Upper lobe of left lung (tissue), 6 donors: Measurements from ENCODE around the gene TNC. TPM values are rescaled to one million over a fixed set of nuclear protein-coding genes. Genes with fewer than 3 reads are reported as not detected.

Experiments used
- ATAC-seq, 2 donors: fragments of 200-7000 bp; cut with Tn5 transposase; one replicate each; pipeline ENCODE4 v1.9.1; 2022; ENCODE audit warnings: mild to moderate bottlenecking in 2 of 2, moderate library complexity in 2 of 2; ENCODE audit not compliant: low FRiP score in 2 of 2
- DNase-seq, 2 donors: peaks; one replicate each; pipeline ENCODE4 v3.0.0-alpha.2; 2019 to 2020
- H3K27ac ChIP-seq, 4 donors: fragments of 200-600 bp; sonication (generic); one replicate each; pipeline ENCODE4 v1.5.1; 2016 to 2019
- H3K27me3 ChIP-seq, 4 donors: fragments of 200-600 bp; sonication (generic); one replicate each; pipeline ENCODE4 v1.5.1; 2017 to 2019
- H3K36me3 ChIP-seq, 4 donors: fragments of 200-600 bp; sonication (generic); one replicate each; pipeline ENCODE4 v1.5.1; 2016 to 2019
- H3K4me1 ChIP-seq, 4 donors: fragments of 200-600 bp; sonication (generic); one replicate each; pipeline ENCODE4 v1.5.1; 2018 to 2019
- H3K4me3 ChIP-seq, 4 donors: fragments of 200-600 bp; sonication (generic); one replicate each; pipeline ENCODE4 v1.5.1; 2017 to 2019; ENCODE audit warnings: mild to moderate bottlenecking in 2 of 4, moderate library complexity in 1 of 4
- H3K9me3 ChIP-seq, 4 donors: fragments of 200-600 bp; sonication (generic); one replicate each; pipeline ENCODE4 v1.5.1; 2018 to 2019
- EP300 ChIP-seq, 4 donors: sonication (generic); formaldehyde crosslinking; IDR thresholded peaks; one replicate each; pipeline ENCODE4 v1.5.1; 2017; ENCODE audit warnings: antibody characterized with exemption in 4 of 4, control low read depth in 2 of 4
- POLR2A ChIP-seq, 4 donors: fragments of 450-650 bp; IDR thresholded peaks; one replicate each; pipeline ENCODE4 v1.5.1; 2016 to 2017; ENCODE audit warnings: antibody characterized with exemption in 4 of 4, mild to moderate bottlenecking in 2 of 4
- POLR2AphosphoS5 ChIP-seq, 2 donors: sonication (generic); formaldehyde crosslinking; IDR thresholded peaks; one replicate each; pipeline ENCODE4 v1.5.1; 2017; ENCODE audit warnings: antibody characterized with exemption in 2 of 2
- WGBS, 2 donors: methylation state at CpG; one replicate each; pipeline ENCODE4 v1.1.5; 2017 to 2018; 5-methylcytosine and 5-hydroxymethylcytosine counted together
- total RNA-seq, 6 donors: library from RNA; depleted of rRNA in 4 of 6; stranded (reverse); fragments of >200 nt in 4 of 6; gene quantifications; one replicate each; pipeline versions ENCODE4 v1.1.0 to v1.2.1, GENCODE V29; 2016 to 2021
- TF ChIP-seq, protein P1 (sequence below), 6 experiments: fragments of 450-650 bp in 4 of 6; fragments of 200-600 bp in 2 of 6; sonication (generic) in 2 of 6; IDR thresholded peaks; one replicate each; pipeline ENCODE4 v1.5.1; 2016 to 2019; ENCODE audit warnings: antibody characterized with exemption in 6 of 6
- donor health status: DM: no; HTN: no; CAD: no; lungs with moderate emphysema.
- donor health status: DM: no; HTN: yes; CAD: no; lungs with severe emphysema.

Gene TNC
- total RNA-seq, 6 donors from 2014 or later: 7.3 to 53.5 (median 23.8) TPM

DNA sequence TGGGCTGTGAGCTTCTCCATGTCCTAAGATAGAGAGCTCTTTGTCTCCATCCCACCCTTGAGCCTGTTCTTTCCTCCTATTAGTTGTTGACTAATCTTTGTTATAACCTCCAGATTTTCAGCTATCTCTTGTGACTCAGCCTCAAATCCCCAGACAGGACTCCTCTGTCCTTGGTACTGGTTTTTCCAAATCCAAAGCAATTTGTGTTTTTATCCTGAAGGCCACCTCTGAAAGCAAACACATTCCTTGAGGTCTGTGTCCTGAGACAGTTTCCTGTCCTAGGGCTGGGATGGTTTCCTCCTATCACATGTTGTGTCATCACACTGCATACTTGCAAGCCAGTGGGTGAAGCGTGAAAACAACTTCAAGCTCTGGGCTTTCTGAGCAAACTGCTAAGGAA, 8.5 kb downstream of the TNC start:
- Histone ChIP-seq H3K4me1 (peaks cover 0 to 26% (median 9%) of the 10 kb centered on the region in 4 donors), H3K27me3 (no peaks in the 10 kb centered on the region), H3K27ac (no peak overlapping the region), H3K36me3 (no peaks in the 10 kb centered on the region), H3K4me3 (no peak overlapping the region), H3K9me3 (no peaks in the 10 kb centered on the region)
- TF ChIP-seq POLR2A (IDR thresholded peaks at IDR 0.05) (no peak), POLR2AphosphoS5 (IDR thresholded peaks at IDR 0.05) (no peak), EP300 (IDR thresholded peaks at IDR 0.05) (no peak)
- TF ChIP-seq, protein P1, sequence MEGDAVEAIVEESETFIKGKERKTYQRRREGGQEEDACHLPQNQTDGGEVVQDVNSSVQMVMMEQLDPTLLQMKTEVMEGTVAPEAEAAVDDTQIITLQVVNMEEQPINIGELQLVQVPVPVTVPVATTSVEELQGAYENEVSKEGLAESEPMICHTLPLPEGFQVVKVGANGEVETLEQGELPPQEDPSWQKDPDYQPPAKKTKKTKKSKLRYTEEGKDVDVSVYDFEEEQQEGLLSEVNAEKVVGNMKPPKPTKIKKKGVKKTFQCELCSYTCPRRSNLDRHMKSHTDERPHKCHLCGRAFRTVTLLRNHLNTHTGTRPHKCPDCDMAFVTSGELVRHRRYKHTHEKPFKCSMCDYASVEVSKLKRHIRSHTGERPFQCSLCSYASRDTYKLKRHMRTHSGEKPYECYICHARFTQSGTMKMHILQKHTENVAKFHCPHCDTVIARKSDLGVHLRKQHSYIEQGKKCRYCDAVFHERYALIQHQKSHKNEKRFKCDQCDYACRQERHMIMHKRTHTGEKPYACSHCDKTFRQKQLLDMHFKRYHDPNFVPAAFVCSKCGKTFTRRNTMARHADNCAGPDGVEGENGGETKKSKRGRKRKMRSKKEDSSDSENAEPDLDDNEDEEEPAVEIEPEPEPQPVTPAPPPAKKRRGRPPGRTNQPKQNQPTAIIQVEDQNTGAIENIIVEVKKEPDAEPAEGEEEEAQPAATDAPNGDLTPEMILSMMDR (IDR thresholded peaks at IDR 0.05): no peak
- no peak for ATAC-seq
- DNase-seq: no peak
- WGBS, 2 donors: 89% methylated on average over 1 of the region's 1 CpG

DNA sequence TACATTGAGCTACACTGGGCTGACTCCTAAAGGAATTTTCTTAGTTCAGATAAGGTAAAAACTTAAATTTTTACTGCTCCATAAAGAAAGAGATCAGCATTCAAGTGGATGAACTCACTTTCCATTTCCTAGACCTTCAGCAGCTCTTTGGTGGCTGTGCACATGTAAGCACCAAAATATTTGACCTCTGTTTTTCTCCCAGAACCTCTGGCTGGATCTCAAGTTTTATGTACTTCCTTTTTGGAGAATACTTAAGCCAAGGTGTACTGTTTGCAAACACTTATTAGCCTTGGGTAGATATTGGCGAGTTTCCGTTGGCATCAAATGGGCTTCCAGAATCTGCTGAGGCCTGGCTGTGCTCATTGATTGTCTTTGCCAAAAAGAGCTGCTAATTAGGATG, 10.3 kb downstream of the TNC start:
- no peak for ATAC-seq
- TF ChIP-seq EP300 (IDR thresholded peaks at IDR 0.05) (peak in 1 of 4 donors; percentile 50), POLR2A (IDR thresholded peaks at IDR 0.05) (no peak)
- WGBS, 2 donors: 36 to 82% methylated on average over 2 of the region's 2 CpGs

DNA sequence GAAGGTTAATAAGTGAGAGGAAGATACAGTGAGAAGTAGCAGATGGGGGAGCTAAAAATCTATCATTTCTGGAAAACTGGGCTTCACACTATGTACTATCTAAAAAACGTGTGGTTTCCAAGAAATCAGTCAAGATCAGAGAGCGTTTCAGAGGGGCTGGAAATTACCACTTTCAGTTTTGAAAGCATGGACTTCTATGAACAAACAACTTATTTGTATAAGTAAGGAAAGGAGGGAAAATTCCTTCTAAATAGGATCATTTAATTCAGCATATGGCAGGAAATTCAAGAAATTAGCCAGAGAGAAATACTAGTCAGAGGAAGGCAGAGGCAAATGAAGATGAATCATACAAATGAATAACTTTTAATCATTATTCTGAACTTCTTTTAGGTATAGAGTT, 11.3 kb downstream of the TNC start:
- 37 to 42% methylated on average over 2 of the region's 2 CpGs for WGBS, 2 donors
- ATAC-seq (no peak), DNase-seq (no peak)
- TF ChIP-seq, protein P1 (IDR thresholded peaks at IDR 0.05): no peak
- TF ChIP-seq EP300 (IDR thresholded peaks at IDR 0.05): peak in 1 of 4 donors; percentile 5
- no peak for TF ChIP-seq POLR2A (IDR thresholded peaks at IDR 0.05)
- peak overlapping the region in 2 of 4 donors; percentile 12 to 44 for H3K27ac ChIP-seq
- H3K36me3 ChIP-seq: no peaks in the 10 kb centered on the region
- H3K27me3 ChIP-seq: no peaks in the 10 kb centered on the region
- H3K4me3 ChIP-seq: no peak overlapping the region
- peaks cover 0 to 26% (median 9%) of the 10 kb centered on the region in 4 donors for H3K4me1 ChIP-seq
- H3K9me3 ChIP-seq: no peaks in the 10 kb centered on the region

More for the DNA sequence above, 10.3 kb downstream of the TNC start:
- Histone ChIP-seq H3K36me3 (no peaks in the 10 kb centered on the region), H3K27me3 (no peaks in the 10 kb centered on the region), H3K4me3 (no peak overlapping the region), H3K9me3 (no peaks in the 10 kb centered on the region), H3K4me1 (peaks cover 0 to 26% (median 9%) of the 10 kb centered on the region in 4 donors), H3K27ac (no peak overlapping the region)
- peak in 1 of 2 donors; percentile 25 for DNase-seq

DNA sequence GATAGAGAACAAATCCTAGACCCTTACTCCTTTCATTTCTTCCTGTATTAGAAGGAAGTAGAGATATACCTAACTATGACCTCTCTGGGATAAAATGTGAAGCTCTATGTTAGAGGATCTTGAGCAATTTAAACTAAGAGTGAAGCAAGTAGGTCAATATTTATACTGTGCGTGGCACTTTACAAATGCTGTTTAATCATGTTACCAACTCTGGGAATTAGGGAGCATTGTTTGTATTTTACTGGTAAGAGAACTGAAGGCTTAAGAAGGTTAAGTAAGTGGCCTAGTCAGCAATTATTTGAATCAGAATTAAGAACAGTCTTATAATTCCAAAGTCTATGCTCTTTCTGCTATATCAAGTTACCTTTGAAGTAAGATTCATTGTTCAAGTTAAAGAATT, 12.0 kb downstream of the TNC start:
- Histone ChIP-seq H3K27me3 (no peaks in the 10 kb centered on the region), H3K4me3 (no peak overlapping the region), H3K36me3 (no peaks in the 10 kb centered on the region), H3K27ac (peak overlapping the region in 2 of 4 donors; percentile 12 to 44), H3K9me3 (no peaks in the 10 kb centered on the region), H3K4me1 (peaks cover 0 to 26% (median 9%) of the 10 kb centered on the region in 4 donors)
- TF ChIP-seq POLR2A (IDR thresholded peaks at IDR 0.05) (no peak), POLR2AphosphoS5 (IDR thresholded peaks at IDR 0.05) (no peak), EP300 (IDR thresholded peaks at IDR 0.05) (no peak)
- TF ChIP-seq, protein P1 (IDR thresholded peaks at IDR 0.05): no peak
- no peak for DNase-seq
- peak; percentile 42 to 88 for ATAC-seq
- 63 to 68% methylated on average over 1 of the region's 1 CpG for WGBS, 2 donors

DNA sequence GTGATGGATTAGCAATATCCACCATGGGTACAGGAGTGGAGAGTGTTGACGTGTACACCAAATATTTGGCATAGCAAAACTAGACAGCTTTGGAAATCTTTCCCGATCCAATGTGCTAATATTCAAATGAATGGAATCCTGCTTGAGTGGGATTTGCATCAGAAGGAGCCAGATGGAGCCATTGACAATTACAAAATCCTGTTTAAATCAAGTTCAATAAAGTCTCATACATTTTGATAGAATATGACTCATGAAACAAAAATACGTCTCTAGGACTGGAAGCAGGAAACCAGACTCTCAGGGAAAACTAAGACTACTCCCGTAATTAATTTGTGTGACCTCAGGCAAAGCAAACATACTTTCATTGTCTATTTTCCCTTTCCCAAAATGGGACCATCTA, 13.0 kb downstream of the TNC start:
- H3K27ac ChIP-seq: peak overlapping the region in 1 of 4 donors; percentile 4
- no peak for TF ChIP-seq POLR2A (IDR thresholded peaks at IDR 0.05)
- TF ChIP-seq, protein P1 (IDR thresholded peaks at IDR 0.05): no peak
- no peak for TF ChIP-seq EP300 (IDR thresholded peaks at IDR 0.05)
- TF ChIP-seq POLR2AphosphoS5 (IDR thresholded peaks at IDR 0.05): no peak
- no peak overlapping the region for H3K4me3 ChIP-seq
- no peaks in the 10 kb centered on the region for H3K36me3 ChIP-seq
- no peaks in the 10 kb centered on the region for H3K9me3 ChIP-seq
- H3K27me3 ChIP-seq: no peaks in the 10 kb centered on the region
- H3K4me1 ChIP-seq: peaks cover 0 to 26% (median 9%) of the 10 kb centered on the region in 4 donors
- 46 to 73% methylated on average over 4 of the region's 4 CpGs for WGBS, 2 donors
- no peak for ATAC-seq
- no peak for DNase-seq
